Chondrocyte (in vitro differentiated cells): ENCODE measurements around the gene TUBB. TPM values are rescaled to one million over a fixed set of nuclear protein-coding genes. Genes with fewer than 3 reads are reported as not detected.
A peak's percentile ranks its signal among the peaks of the same experiment; 100 is the strongest.

ENCODE experiments used
- DNase-seq: peaks from one replicate; pipeline ENCODE4 v3.0.0; 2021; ENCODE audit warnings: mixed read lengths, low spot score
- H3K27ac Mint-ChIP-seq: one replicate; pipeline ENCODE4 v1.8.0; 2021; ENCODE audit warnings: mild to moderate bottlenecking, moderate library complexity, mixed read lengths; ENCODE audit not compliant: unreplicated experiment
- H3K27me3 Mint-ChIP-seq: 2 replicates; pipeline ENCODE4 v1.8.0; 2021; ENCODE audit warnings: low read depth, mixed read lengths
- H3K36me3 Mint-ChIP-seq: 2 replicates; pipeline ENCODE4 v1.8.0; 2021; ENCODE audit warnings: low read depth, mixed read lengths
- H3K4me1 Mint-ChIP-seq: 2 replicates; pipeline ENCODE4 v1.8.0; 2021; ENCODE audit warnings: low read depth, mild to moderate bottlenecking, mixed read lengths
- H3K4me3 Mint-ChIP-seq: one replicate; pipeline ENCODE4 v1.8.0; 2021; ENCODE audit warnings: mild to moderate bottlenecking, moderate library complexity, mixed read lengths; ENCODE audit not compliant: unreplicated experiment
- H3K9me3 Mint-ChIP-seq: 2 replicates; pipeline ENCODE4 v1.8.0; 2021; ENCODE audit warnings: low read depth, mixed read lengths
- total RNA-seq: library from RNA; stranded (reverse); gene quantifications from 3 replicates; pipeline ENCODE4 v1.2.1, GENCODE V29; 2021
- TF ChIP-seq, protein P1 (sequence below): fragments of 200-600 bp; sonication (generic); IDR thresholded peaks from 2 replicates; pipeline ENCODE4 v1.5.0; 2021; ENCODE audit warnings: antibody characterized with exemption, mild to moderate bottlenecking, moderate library complexity

Gene TUBB
- total RNA-seq, 1 donor from 2014 or later, result 681 TPM

DNA sequence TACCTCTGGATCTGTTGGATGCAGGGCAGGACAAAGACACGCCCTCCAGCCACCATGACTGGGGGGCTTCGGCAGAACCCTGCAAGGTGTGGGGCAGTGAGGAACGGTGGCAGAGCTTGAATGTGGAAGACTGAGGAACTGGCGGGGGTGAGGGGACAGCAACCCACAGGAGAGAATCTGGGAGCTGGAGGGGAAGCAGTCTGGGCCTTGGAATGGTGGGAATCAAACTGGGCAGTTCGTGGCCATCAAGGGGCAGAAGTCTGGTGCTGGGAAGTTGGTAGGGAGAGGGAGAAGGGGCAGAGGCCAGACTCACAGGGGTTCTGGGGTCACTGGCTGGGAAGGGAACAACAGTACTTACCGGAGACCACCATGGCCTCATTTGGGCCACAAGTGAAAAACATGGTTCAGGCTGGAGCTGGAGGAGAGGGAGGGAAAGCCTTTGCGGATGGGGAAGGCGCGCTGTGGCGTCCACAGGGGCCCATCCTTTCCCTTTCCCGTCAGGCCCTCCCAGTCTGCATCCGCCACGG lies 21.7 kb downstream of the TUBB start:
- H3K4me3 Mint-ChIP-seq, result peak overlapping the region; percentile 93
- DNase-seq, result no peak
- no peaks in the 10 kb centered on the region for H3K27me3 Mint-ChIP-seq
- TF ChIP-seq, protein P1, sequence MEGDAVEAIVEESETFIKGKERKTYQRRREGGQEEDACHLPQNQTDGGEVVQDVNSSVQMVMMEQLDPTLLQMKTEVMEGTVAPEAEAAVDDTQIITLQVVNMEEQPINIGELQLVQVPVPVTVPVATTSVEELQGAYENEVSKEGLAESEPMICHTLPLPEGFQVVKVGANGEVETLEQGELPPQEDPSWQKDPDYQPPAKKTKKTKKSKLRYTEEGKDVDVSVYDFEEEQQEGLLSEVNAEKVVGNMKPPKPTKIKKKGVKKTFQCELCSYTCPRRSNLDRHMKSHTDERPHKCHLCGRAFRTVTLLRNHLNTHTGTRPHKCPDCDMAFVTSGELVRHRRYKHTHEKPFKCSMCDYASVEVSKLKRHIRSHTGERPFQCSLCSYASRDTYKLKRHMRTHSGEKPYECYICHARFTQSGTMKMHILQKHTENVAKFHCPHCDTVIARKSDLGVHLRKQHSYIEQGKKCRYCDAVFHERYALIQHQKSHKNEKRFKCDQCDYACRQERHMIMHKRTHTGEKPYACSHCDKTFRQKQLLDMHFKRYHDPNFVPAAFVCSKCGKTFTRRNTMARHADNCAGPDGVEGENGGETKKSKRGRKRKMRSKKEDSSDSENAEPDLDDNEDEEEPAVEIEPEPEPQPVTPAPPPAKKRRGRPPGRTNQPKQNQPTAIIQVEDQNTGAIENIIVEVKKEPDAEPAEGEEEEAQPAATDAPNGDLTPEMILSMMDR, result no peak
- peak overlapping the region; percentile 93 for H3K27ac Mint-ChIP-seq
- H3K36me3 Mint-ChIP-seq, result peaks cover 29% of the 10 kb centered on the region
- H3K9me3 Mint-ChIP-seq, result no peaks in the 10 kb centered on the region
- H3K4me1 Mint-ChIP-seq, result peaks cover 57% of the 10 kb centered on the region

DNA sequence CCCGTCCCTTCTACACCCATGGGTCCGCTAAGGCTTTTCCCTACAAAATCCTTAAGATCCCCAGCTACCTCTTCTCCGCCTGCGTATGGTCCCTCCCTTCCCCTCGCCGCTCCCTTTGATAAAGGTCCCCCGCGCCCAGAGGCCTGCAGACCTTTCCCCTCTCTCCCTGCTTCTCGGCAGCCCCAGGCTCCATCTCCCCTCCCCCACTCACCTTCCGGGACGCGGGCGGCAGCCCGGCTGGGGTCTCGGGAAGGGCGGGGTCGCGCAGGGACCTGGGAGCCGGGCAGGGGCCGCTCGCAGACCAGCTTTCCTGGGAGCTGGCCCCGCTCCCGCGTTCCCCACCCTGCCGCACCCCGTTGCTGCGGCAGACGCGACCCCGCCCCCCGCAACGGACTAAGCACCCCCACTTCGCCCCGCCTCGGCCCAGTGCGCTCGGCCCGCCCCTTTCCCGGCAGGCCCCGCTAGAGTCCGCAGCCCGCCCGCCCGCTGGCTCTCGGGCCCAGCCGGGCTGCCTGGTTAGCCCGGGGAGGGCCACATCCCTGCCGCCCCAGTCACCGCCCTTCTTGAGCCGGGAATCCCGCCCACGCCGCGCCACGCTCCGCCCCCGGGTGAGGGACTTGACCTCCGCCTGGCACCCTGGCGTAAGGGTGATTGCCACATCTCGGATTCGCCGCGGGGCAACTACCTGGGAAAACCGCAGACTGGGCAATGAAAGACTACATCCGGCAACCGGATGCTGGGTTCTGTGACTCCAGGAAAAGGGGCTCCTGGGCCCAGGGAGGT lies 22.4 kb downstream of the TUBB start, which contains the start of gene FLOT1:
FLOT1 (minus strand) TSS at position 372 of the 783 bp plus-strand sequence. CDS start 498 bp downstream, outside the sequence.
- Mint-ChIP-seq H3K27ac (peak within 1 kb of the TSS; percentile 93), H3K36me3 (peaks cover 25% of the 10 kb centered on the region), H3K27me3 (no peaks in the 10 kb centered on the region), H3K4me1 (peaks cover 59% of the 10 kb centered on the region), H3K9me3 (no peaks in the 10 kb centered on the region), H3K4me3 (peak within 1 kb of the TSS; percentile 93)
- TF ChIP-seq, protein P1, result peak; percentile 8
- DNase-seq, result peak; percentile 97

DNA sequence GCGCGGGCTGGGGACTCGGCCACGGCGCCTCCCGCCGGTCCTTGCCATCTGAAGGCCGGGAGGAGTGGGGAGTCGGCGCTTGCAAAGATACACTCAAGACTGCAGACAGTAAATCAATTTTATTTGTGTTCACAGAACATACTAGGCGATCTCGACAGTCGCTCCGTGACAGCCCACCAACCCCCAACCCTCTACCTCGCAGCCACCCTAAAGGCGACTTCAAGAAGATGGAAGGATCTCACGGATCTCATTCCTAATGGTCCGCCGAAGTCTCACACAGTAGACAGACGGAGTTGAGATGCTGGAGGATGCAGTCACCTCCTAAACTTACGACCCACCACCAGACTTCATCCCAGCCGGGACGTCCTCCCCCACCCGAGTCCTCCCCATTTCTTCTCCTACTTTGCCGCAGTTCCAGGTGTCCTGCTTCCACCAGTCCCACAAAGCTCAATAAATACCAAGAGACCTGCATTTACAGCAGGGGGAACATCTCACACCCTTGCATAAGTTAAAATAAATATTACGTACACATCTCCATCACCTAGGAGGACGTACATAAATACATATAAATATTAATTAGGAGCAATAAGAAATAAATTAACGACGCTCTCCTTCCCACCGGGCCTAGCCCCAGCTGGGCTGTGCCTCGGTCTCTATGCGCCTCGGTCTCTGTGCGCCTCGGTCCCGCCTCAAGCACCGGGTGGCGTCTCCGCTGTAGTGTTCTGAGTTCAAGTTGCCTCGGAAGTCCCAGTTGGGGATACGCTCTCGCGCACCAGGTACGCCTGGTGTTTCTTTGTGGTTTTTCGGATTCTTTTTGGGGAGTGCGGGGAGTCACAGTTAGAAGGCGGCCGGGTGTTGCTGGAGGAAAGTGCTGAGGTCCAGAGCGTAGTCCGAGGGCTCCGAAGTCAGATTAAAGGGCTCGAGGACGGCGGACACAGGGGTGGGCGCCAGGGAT lies 23.2 kb downstream of the TUBB start:
- peak overlapping the region; percentile 93 for H3K27ac Mint-ChIP-seq
- DNase-seq, result no peak
- peaks cover 64% of the 10 kb centered on the region for H3K4me1 Mint-ChIP-seq
- H3K36me3 Mint-ChIP-seq, result peaks cover 21% of the 10 kb centered on the region
- H3K9me3 Mint-ChIP-seq, result no peaks in the 10 kb centered on the region
- H3K27me3 Mint-ChIP-seq, result no peaks in the 10 kb centered on the region
- H3K4me3 Mint-ChIP-seq, result peak overlapping the region; percentile 93
- TF ChIP-seq, protein P1, result no peak

DNA sequence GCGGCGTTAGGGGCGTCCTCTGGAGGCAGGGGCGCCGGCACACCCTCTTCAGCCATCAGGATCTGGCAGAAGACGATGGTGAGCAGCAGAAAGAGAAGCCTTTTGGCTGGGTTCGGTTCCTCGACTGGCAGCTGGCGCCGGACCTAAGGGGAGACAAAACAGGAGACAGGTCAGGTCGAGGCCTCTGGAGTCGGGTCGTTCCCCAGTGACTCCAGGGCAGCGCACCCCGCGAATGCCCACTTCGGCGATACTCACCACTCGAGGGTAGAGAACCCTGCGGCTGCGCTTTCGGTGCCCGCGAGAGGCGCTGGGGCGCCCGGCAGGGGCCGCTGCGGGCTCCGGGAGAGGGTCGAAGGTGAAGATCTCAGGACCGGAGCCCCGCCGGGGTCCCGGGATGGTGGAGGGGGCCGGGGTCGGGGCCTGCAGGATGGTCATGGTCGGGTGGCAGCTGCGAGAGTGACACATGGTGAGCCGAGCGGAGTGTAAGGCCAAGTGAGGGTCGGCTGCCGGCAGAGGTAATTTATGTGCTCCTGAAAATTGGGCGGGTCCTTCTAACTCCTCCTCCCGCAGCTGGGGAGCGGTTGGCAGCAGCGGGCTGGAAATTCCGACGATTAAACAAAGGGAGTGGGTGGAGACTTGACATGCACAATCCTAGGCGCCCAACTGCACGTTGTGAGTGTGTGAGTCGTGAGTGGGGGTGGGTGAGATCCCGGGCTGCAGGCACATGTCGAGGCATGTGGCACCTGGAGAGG lies 24.1 kb downstream of the TUBB start, which contains the start of gene IER3:
IER3 (minus strand) TSS at position 494 of the 752 bp plus-strand sequence; CDS start at position 465, 29 bp downstream.
- Mint-ChIP-seq H3K27me3 (no peaks in the 10 kb centered on the region), H3K36me3 (peaks cover 16% of the 10 kb centered on the region), H3K27ac (peak within 1 kb of the TSS; percentile 93), H3K4me1 (peaks cover 64% of the 10 kb centered on the region), H3K4me3 (peak within 1 kb of the TSS; percentile 93), H3K9me3 (no peaks in the 10 kb centered on the region)
- DNase-seq, result peak; percentile 97
- TF ChIP-seq, protein P1, result peak; percentile 82
